ENCODE results near the gene EZR. TPM values are rescaled to one million over a fixed set of nuclear protein-coding genes. Genes with fewer than 3 reads are reported as not detected.

The EZR gene
- 103 and 110 TPM in 2 replicates for total RNA-seq

GRCh38 chr6:158819213-158819976 is at the start of gene EZR:
Gene EZR (minus strand): TSS chr6:158819368. CDS start chr6:158818093, 1,275 bp downstream.

Other genes with a start within 250 kb of the EZR start
- 251 and 274 TPM in 2 replicates for gene DYNLT1, start 174.6 kb downstream of the EZR start, total RNA-seq
- 10.0 and 11.2 TPM in 2 replicates for gene SYTL3, start 169.3 kb downstream of the EZR start, total RNA-seq
- 3.1 and 3.6 TPM in 2 replicates for gene RSPH3, start 180.8 kb upstream of the EZR start, total RNA-seq
- 0.07 TPM in 1 of 2 replicates, not detected in the other for gene TAGAP, start 225.6 kb upstream of the EZR start, total RNA-seq

Measured in mammary microvascular endothelial cell (primary cell).